H9 (cell line): ENCODE results near the gene ABCC4. TPM values are rescaled to one million over a fixed set of nuclear protein-coding genes. Genes with fewer than 3 reads are reported as not detected.

ENCODE experiments used
- DNase-seq: peaks from one replicate; pipeline ENCODE4 v3.0.0-alpha.2; 2017
- H2AFZ ChIP-seq: one replicate; pipeline ENCODE4 v1.6.1; 2013; ENCODE audit warnings: mild to moderate bottlenecking, low read length, control low read depth, moderate library complexity
- H2AK5ac ChIP-seq: 2 replicates; pipeline ENCODE4 v1.6.1; 2013; ENCODE audit warnings: low read length, control low read depth, mixed read lengths; ENCODE audit not compliant: insufficient read length
- H2BK120ac ChIP-seq: one replicate; pipeline ENCODE4 v1.6.1; 2013; ENCODE audit warnings: low read depth, mild to moderate bottlenecking, low read length, control low read depth, inconsistent platforms; ENCODE audit not compliant: poor library complexity, severe bottlenecking
- H2BK12ac ChIP-seq: 2 replicates; pipeline ENCODE4 v1.6.1; 2013; ENCODE audit warnings: low read length, control low read depth, mixed read lengths, low read depth; ENCODE audit not compliant: insufficient read length
- H2BK15ac ChIP-seq: 2 replicates; pipeline ENCODE4 v1.6.1; 2013; ENCODE audit warnings: low read depth, low read length, control low read depth
- H2BK20ac ChIP-seq: one replicate; pipeline ENCODE4 v1.6.1; 2013; ENCODE audit warnings: low read depth, mild to moderate bottlenecking, low read length, control low read depth, inconsistent platforms; ENCODE audit not compliant: poor library complexity, severe bottlenecking
- H2BK5ac ChIP-seq: 2 replicates; pipeline ENCODE4 v1.6.1; 2013; ENCODE audit warnings: low read length, control low read depth, mixed read lengths; ENCODE audit not compliant: insufficient read length
- H3K14ac ChIP-seq: 2 replicates; pipeline ENCODE4 v1.6.1; 2013; ENCODE audit warnings: low read length, control low read depth; ENCODE audit not compliant: insufficient read depth
- H3K18ac ChIP-seq: 2 replicates; pipeline ENCODE4 v1.6.1; 2013; ENCODE audit warnings: low read depth, mild to moderate bottlenecking, mixed read lengths, low read length, control low read depth; ENCODE audit not compliant: insufficient read length
- H3K23ac ChIP-seq: 2 replicates; pipeline ENCODE4 v1.6.1; 2013; ENCODE audit warnings: low read length, control low read depth, mixed read lengths, low read depth; ENCODE audit not compliant: insufficient read length
- H3K23me2 ChIP-seq: 2 replicates; pipeline ENCODE4 v1.6.1; 2013; ENCODE audit warnings: low read depth, mild to moderate bottlenecking, mixed read lengths, low read length, control low read depth; ENCODE audit not compliant: insufficient read length, poor library complexity, severe bottlenecking
- H3K27ac ChIP-seq: 2 replicates; pipeline ENCODE4 v1.5.1; 2013; ENCODE audit warnings: low read length, control low read depth, mixed read lengths, low read depth; ENCODE audit not compliant: insufficient read length
- H3K27me3 ChIP-seq: 2 replicates; pipeline ENCODE4 v1.6.1; 2013; ENCODE audit warnings: low read length, control low read depth, inconsistent platforms; ENCODE audit not compliant: insufficient read depth
- H3K4ac ChIP-seq: 2 replicates; pipeline ENCODE4 v1.6.1; 2013; ENCODE audit warnings: low read depth, mild to moderate bottlenecking, control low read depth, inconsistent platforms, low read length, moderate library complexity
- H3K4me1 ChIP-seq: 2 replicates; pipeline ENCODE4 v1.6.1; 2013; ENCODE audit warnings: low read length, control low read depth, inconsistent platforms; ENCODE audit not compliant: insufficient read depth
- H3K4me2 ChIP-seq: 2 replicates; pipeline ENCODE4 v1.6.1; 2013; ENCODE audit warnings: low read length, control low read depth, mixed read lengths; ENCODE audit not compliant: insufficient read length, insufficient read depth
- H3K56ac ChIP-seq: 2 replicates; pipeline ENCODE4 v1.6.1; 2013; ENCODE audit warnings: low read depth, mild to moderate bottlenecking, mixed read lengths, low read length, control low read depth; ENCODE audit not compliant: insufficient read length
- H3K79me1 ChIP-seq: 2 replicates; pipeline ENCODE4 v1.6.1; 2013; ENCODE audit warnings: low read depth, mild to moderate bottlenecking, moderate library complexity, low read length, control low read depth, inconsistent platforms; ENCODE audit not compliant: insufficient read depth, poor library complexity, severe bottlenecking
- H3K79me2 ChIP-seq: 2 replicates; pipeline ENCODE4 v1.6.1; 2013; ENCODE audit warnings: low read length, control low read depth, inconsistent platforms; ENCODE audit not compliant: insufficient read depth
- H3K9ac ChIP-seq: 2 replicates; pipeline ENCODE4 v1.6.1; 2013; ENCODE audit warnings: low read length, control low read depth, mixed read lengths; ENCODE audit not compliant: insufficient read length; ENCODE audit errors: extremely low read depth
- H3K9me3 ChIP-seq: one replicate; pipeline ENCODE4 v1.6.1; 2013; ENCODE audit warnings: low read depth, low read length, inconsistent platforms; ENCODE audit not compliant: control insufficient read depth
- H3T11ph ChIP-seq: one replicate; pipeline ENCODE4 v1.6.1; 2013; ENCODE audit warnings: mild to moderate bottlenecking, low read length, control low read depth, inconsistent platforms
- H4K20me1 ChIP-seq: one replicate; pipeline ENCODE4 v1.6.1; 2013; ENCODE audit not compliant: control insufficient read depth, insufficient read length, insufficient read depth
- H4K5ac ChIP-seq: 2 replicates; pipeline ENCODE4 v1.6.1; 2013; ENCODE audit warnings: low read depth, mild to moderate bottlenecking, mixed read lengths, low read length, control low read depth; ENCODE audit not compliant: insufficient read length
- H4K8ac ChIP-seq: replicated peaks from 2 replicates; pipeline ENCODE4 v1.6.1; 2013; ENCODE audit warnings: low read length, control low read depth, mixed read lengths, low read depth; ENCODE audit not compliant: insufficient read length
- H4K91ac ChIP-seq: 2 replicates; pipeline ENCODE4 v1.6.1; 2013; ENCODE audit warnings: low read depth, mild to moderate bottlenecking, moderate library complexity, mixed read lengths, low read length, control low read depth; ENCODE audit not compliant: insufficient read length
- H3K27ac Mint-ChIP-seq, 3 experiments: 2 replicates in 2 of 3; 3 replicates in 1 of 3; pipeline ENCODE4 v1.8.0; 2020 to 2021; ENCODE audit warnings: mixed read lengths in 3 of 3, mild to moderate bottlenecking in 1 of 3, moderate library complexity in 1 of 3
- H3K27me3 Mint-ChIP-seq: 2 replicates; pipeline ENCODE4 v1.8.0; 2021; ENCODE audit warnings: low read depth, mild to moderate bottlenecking, moderate library complexity, mixed read lengths
- H3K36me3 Mint-ChIP-seq, 3 experiments: 2 replicates in 2 of 3; 3 replicates in 1 of 3; pipeline ENCODE4 v1.8.0; 2020 to 2021; ENCODE audit warnings: low read depth in 3 of 3, mixed read lengths in 3 of 3; ENCODE audit not compliant: insufficient read depth in 1 of 3
- H3K4me1 Mint-ChIP-seq, 2 experiments: 2 replicates each; pipeline ENCODE4 v1.8.0; 2020; ENCODE audit warnings: mixed read lengths in 2 of 2
- H3K4me3 Mint-ChIP-seq, 2 experiments: 2 replicates in 1 of 2; 3 replicates in 1 of 2; pipeline ENCODE4 v1.8.0; 2020 to 2021; ENCODE audit warnings: mild to moderate bottlenecking in 2 of 2, mixed read lengths in 2 of 2, moderate library complexity in 1 of 2
- H3K9me3 Mint-ChIP-seq, 2 experiments: 2 replicates in 1 of 2; 3 replicates in 1 of 2; pipeline ENCODE4 v1.8.0; 2020; ENCODE audit warnings: mild to moderate bottlenecking in 2 of 2, mixed read lengths in 2 of 2, moderate library complexity in 1 of 2
- WGBS: extraction: QIAGEN DNeasy Blood & Tissue Kit; methylation state at CpG from one replicate; pipeline ENCODE4 v1.1.7; 2013; ENCODE audit warnings: missing lambda C conversion rate, low lambda C conversion rate, mixed read lengths; ENCODE audit not compliant: insufficient read length; ENCODE audit errors: extremely low coverage; 5-methylcytosine and 5-hydroxymethylcytosine counted together
- total RNA-seq: library from RNA; stranded (reverse); gene quantifications from 2 replicates; pipeline ENCODE4 v1.2.1, GENCODE V29; 2021
- TF ChIP-seq, protein P1 (sequence below): fragments of 200-600 bp; sonication (generic); conservative IDR thresholded peaks from 3 replicates; pipeline ENCODE4 v1.8.0; 2021; ENCODE audit warnings: antibody characterized with exemption, mild to moderate bottlenecking

The ABCC4 gene
- total RNA-seq, 1 experiment from 2014 or later, result 5.9 TPM

DNA sequence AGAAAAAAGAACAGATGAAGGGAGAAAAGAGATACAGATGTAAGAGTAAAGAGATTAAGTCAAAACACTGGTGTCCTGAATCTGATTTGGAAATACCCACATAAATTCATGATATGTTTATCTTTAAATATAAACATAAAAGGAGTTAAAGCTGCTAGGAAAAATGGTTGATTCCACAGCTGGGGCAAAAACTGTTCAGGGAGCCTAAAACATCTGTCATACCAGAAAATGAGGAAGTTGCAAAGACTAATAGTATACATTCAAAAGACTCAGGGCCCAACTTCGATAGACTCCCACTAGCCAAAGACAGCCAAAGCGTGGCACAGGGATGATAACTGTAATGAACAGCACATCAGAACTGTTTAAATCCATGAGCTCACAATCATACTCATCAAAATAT, 62.0 kb downstream of the ABCC4 start:
- H4K8ac ChIP-seq, result no peak overlapping the region
- no peak overlapping the region for H3K4me2 ChIP-seq
- H2BK20ac ChIP-seq, result no peak overlapping the region
- no peak overlapping the region for H2AFZ ChIP-seq
- no peaks in the 10 kb centered on the region for H4K20me1 ChIP-seq
- no peak overlapping the region for H3K14ac ChIP-seq
- no peak overlapping the region for H4K91ac ChIP-seq
- H3K18ac ChIP-seq, result no peak overlapping the region
- no peak overlapping the region for H2BK5ac ChIP-seq
- H4K5ac ChIP-seq, result no peak overlapping the region
- H3K23me2 ChIP-seq, result no peaks in the 10 kb centered on the region
- no peak overlapping the region for H3K27ac Mint-ChIP-seq
- TF ChIP-seq, protein P1, sequence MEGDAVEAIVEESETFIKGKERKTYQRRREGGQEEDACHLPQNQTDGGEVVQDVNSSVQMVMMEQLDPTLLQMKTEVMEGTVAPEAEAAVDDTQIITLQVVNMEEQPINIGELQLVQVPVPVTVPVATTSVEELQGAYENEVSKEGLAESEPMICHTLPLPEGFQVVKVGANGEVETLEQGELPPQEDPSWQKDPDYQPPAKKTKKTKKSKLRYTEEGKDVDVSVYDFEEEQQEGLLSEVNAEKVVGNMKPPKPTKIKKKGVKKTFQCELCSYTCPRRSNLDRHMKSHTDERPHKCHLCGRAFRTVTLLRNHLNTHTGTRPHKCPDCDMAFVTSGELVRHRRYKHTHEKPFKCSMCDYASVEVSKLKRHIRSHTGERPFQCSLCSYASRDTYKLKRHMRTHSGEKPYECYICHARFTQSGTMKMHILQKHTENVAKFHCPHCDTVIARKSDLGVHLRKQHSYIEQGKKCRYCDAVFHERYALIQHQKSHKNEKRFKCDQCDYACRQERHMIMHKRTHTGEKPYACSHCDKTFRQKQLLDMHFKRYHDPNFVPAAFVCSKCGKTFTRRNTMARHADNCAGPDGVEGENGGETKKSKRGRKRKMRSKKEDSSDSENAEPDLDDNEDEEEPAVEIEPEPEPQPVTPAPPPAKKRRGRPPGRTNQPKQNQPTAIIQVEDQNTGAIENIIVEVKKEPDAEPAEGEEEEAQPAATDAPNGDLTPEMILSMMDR, result no peak
- H2AK5ac ChIP-seq, result no peak overlapping the region
- no peak overlapping the region for H2BK120ac ChIP-seq
- no peaks in the 10 kb centered on the region for H3K4me1 ChIP-seq
- H3K27me3 ChIP-seq, result no peaks in the 10 kb centered on the region
- no peak overlapping the region for H3K9ac ChIP-seq
- no peaks in the 10 kb centered on the region for H3K9me3 Mint-ChIP-seq
- H3K23ac ChIP-seq, result no peak overlapping the region
- H3T11ph ChIP-seq, result no peak overlapping the region
- no peaks in the 10 kb centered on the region for H3K9me3 ChIP-seq
- peaks cover 9 to 12% of the 10 kb centered on the region in 2 experiments; a peak in 3 of 4 replicates for H3K4me1 Mint-ChIP-seq
- H3K4ac ChIP-seq, result no peak overlapping the region
- H3K27me3 Mint-ChIP-seq, result no peaks in the 10 kb centered on the region
- H3K79me2 ChIP-seq, result no peaks in the 10 kb centered on the region
- no peak overlapping the region for H2BK12ac ChIP-seq
- no peak overlapping the region for H2BK15ac ChIP-seq
- DNase-seq, result no peak
- WGBS, result no CpG with 5 or more reads among the region's 2 CpGs
- no peak overlapping the region for H3K4me3 Mint-ChIP-seq
- H3K56ac ChIP-seq, result no peak overlapping the region
- H3K79me1 ChIP-seq, result no peaks in the 10 kb centered on the region
- peaks cover 0 to 2% (median 0%) of the 10 kb centered on the region in 3 experiments; a peak in 2 of 7 replicates for H3K36me3 Mint-ChIP-seq
- H3K27ac ChIP-seq, result no peak overlapping the region
